HEK293T (cell line): ENCODE results near the gene ASB2.

ENCODE experiments used
- CTCF ChIA-PET: fragments of 350-600 bp; formaldehyde crosslinking; extraction: SDS; loops from one replicate; lab custom pipeline; 2021; ENCODE audit warnings: antibody characterized with exemption, inconsistent platforms; lab: Yijun Ruan, JAX
- POLR2A ChIA-PET: fragments of 350-600 bp; formaldehyde crosslinking; extraction: SDS; loops from one replicate; lab custom pipeline; 2020; ENCODE audit warnings: antibody characterized with exemption, inconsistent platforms; lab: Yijun Ruan, JAX
- DNase-seq: peaks from one replicate; pipeline ENCODE4 v3.0.0; 2012; ENCODE audit warnings: mixed read lengths; ENCODE audit errors: extremely low spot score
- ARNT ChIP-seq: fragments of 450-650 bp; IDR thresholded peaks from 2 replicates; pipeline ENCODE4 v1.6.1; 2017; ENCODE audit warnings: mild to moderate bottlenecking
- BHLHE40 ChIP-seq: fragments of 450-650 bp; IDR thresholded peaks from 2 replicates; pipeline ENCODE4 v1.6.1; 2016; ENCODE audit warnings: mild to moderate bottlenecking, moderate library complexity, borderline replicate concordance
- CTBP1 ChIP-seq: fragments of 450-650 bp; IDR thresholded peaks from 2 replicates; pipeline ENCODE4 v1.6.1; 2016; ENCODE audit warnings: borderline replicate concordance
- ELF4 ChIP-seq: fragments of 450-650 bp; IDR thresholded peaks from 2 replicates; pipeline ENCODE4 v1.6.1; 2017; ENCODE audit warnings: antibody characterized with exemption
- FOXA1 ChIP-seq: fragments of 450-650 bp; IDR thresholded peaks from 2 replicates; pipeline ENCODE4 v1.6.1; 2016; ENCODE audit warnings: mild to moderate bottlenecking
- FOXK2 ChIP-seq: fragments of 450-650 bp; IDR thresholded peaks from 2 replicates; pipeline ENCODE4 v1.6.1; 2016; ENCODE audit warnings: mild to moderate bottlenecking
- FOXM1 ChIP-seq: fragments of 450-650 bp; IDR thresholded peaks from 2 replicates; pipeline ENCODE4 v1.6.1; 2017; ENCODE audit warnings: mild to moderate bottlenecking, borderline replicate concordance
- HDGF ChIP-seq: fragments of 450-650 bp; IDR thresholded peaks from 2 replicates; pipeline ENCODE4 v1.6.1; 2017; ENCODE audit warnings: antibody characterized with exemption, borderline replicate concordance
- L3MBTL2 ChIP-seq: fragments of 450-650 bp; conservative IDR thresholded peaks from 2 replicates; pipeline ENCODE4 v1.6.1; 2016; ENCODE audit warnings: mild to moderate bottlenecking
- LEF1 ChIP-seq: fragments of 450-650 bp; IDR thresholded peaks from 2 replicates; pipeline ENCODE4 v1.6.1; 2017; ENCODE audit warnings: mild to moderate bottlenecking, borderline replicate concordance
- NFRKB ChIP-seq: fragments of 450-650 bp; IDR thresholded peaks from 2 replicates; pipeline ENCODE4 v1.6.1; 2016; ENCODE audit warnings: mild to moderate bottlenecking, moderate library complexity
- SP1 ChIP-seq: fragments of 450-650 bp; IDR thresholded peaks from 2 replicates; pipeline ENCODE4 v1.6.1; 2017
- SUZ12 ChIP-seq: fragments of 450-650 bp; IDR thresholded peaks from 2 replicates; pipeline ENCODE4 v1.6.1; 2016; ENCODE audit warnings: mild to moderate bottlenecking
- TARDBP ChIP-seq: fragments of 450-650 bp; IDR thresholded peaks from 2 replicates; pipeline ENCODE4 v1.6.1; 2016
- ZNF384 ChIP-seq: fragments of 450-650 bp; IDR thresholded peaks from 2 replicates; pipeline ENCODE4 v1.6.1; 2016
- TF ChIP-seq, protein P1 (sequence below): fragments of 450-650 bp; IDR thresholded peaks from 2 replicates; pipeline ENCODE4 v1.6.1; 2016

The ASB2 gene

DNA sequence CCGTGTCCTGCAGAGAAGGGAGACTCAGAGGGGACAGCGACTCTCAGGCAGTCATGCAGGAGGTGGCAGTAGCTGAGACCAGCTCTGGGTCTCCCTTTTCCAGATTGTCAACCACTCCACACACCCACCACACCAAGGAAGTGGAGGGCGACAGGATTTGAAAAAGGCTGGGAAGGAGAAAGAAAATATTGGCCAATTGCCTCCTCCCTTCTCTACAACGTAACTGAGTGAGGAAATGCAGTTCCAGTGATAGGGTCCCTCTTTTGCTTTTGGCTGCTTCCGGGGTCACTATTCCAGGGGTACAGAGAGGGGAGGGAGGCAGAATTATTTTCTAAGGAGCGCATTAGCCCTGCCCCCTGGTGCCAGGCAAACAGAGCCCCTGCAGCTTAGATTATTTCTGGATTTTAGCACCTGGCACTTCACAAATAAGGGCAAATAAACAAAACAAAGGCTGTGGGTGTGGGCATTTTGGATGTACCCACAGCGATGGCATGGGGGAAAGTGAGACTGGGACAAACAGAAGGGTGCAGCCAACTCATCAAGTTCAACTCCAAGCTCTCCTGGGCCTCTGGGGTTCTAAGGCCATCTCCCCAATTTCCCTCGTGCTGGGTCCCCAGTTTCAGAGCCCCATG lies 20.4 kb downstream of the ASB2 start:
- ChIA-PET POLR2A (no interaction called here), CTCF (interaction anchor here (0.6 to 1.5 kb wide), 3 partner anchors 9 to 101 kb away, joined by 3 to 5 read pairs (median 3); no protein-coding TSS in a partner anchor)
- DNase-seq, result no peak
- no peak for TF ChIP-seq ARNT
- TF ChIP-seq FOXA1, result no peak
- no peak for TF ChIP-seq L3MBTL2
- TF ChIP-seq HDGF, result no peak
- no peak for TF ChIP-seq FOXK2
- no peak for TF ChIP-seq BHLHE40
- TF ChIP-seq CTBP1, result no peak
- TF ChIP-seq SP1, result no peak
- TF ChIP-seq TARDBP, result no peak
- no peak for TF ChIP-seq SUZ12
- TF ChIP-seq FOXM1, result no peak
- TF ChIP-seq NFRKB, result no peak
- no peak for TF ChIP-seq ZNF384
- TF ChIP-seq, protein P1, sequence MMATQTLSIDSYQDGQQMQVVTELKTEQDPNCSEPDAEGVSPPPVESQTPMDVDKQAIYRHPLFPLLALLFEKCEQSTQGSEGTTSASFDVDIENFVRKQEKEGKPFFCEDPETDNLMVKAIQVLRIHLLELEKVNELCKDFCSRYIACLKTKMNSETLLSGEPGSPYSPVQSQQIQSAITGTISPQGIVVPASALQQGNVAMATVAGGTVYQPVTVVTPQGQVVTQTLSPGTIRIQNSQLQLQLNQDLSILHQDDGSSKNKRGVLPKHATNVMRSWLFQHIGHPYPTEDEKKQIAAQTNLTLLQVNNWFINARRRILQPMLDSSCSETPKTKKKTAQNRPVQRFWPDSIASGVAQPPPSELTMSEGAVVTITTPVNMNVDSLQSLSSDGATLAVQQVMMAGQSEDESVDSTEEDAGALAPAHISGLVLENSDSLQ, result no peak
- no peak for TF ChIP-seq LEF1

DNA sequence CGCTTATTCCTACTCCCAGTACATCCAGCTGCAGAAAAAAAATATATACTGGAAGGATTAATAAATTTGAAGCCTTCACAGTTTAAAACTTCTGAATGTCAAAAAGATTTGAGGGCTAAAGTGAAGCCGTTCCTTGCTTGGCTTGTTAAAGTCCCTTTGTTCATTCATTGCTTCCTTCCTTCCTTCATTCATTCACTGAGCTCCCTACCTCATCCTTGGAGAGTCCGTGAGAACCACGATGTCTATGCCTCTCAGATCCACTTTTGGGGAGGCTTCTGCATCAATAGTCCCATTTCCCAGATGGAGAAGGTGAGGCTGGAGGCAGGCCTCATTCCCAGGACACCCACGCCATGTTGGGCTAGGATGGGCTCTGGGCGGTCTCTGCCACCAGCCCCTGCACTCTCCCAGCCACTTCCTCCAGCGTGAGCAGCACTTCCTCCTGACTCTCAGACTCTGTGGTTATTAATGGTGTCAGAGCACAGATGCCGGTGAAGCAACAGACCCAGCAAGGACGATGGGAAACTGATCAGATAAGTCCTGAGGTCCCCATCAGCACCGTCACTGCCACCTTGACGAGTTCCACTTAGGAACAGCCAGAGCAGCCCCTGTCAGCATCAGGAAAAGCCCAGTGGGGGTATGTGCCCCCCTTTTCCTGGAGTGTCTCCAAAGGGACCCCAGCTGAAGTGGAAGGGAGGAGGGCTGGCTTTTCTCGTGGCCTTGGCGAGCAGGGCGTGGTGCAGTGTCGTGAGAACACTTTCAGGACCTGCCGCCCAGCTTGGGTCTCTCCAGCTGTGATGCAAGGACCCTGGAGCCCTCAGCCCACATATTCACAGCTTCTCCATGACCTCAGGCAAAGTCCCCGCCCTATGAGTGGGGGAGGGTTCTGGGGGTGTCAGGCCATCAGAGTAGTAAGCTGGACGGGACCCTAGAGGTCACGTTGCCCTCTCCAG lies 21.2 kb downstream of the ASB2 start:
- ChIA-PET POLR2A (no interaction called here), CTCF (interaction anchor here (1.2 to 1.5 kb wide), 2 partner anchors 8 to 15 kb away, joined by 3 to 5 read pairs; no protein-coding TSS in a partner anchor)
- no peak for TF ChIP-seq CTBP1
- no peak for TF ChIP-seq NFRKB
- TF ChIP-seq L3MBTL2, result no peak
- no peak for TF ChIP-seq FOXK2
- TF ChIP-seq FOXA1, result no peak
- TF ChIP-seq TARDBP, result no peak
- no peak for TF ChIP-seq SP1
- no peak for DNase-seq

DNA sequence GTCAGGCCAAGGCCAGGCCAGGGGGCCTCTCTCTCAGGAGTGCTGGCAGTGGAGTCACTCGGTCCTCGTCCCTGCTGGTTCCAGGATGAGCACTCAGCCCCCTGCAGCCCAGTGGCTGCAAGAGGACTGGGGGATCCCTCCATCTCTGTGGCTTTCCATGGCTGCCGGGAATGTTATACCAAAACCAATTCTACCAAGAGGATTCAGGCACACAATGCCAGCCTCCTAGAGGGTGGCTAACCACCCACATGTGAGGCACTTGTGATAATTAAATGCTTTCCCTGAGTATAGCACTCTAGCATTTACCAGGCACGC lies 21.9 kb downstream of the ASB2 start:
- CTCF ChIA-PET, result no interaction called here
- POLR2A ChIA-PET, result no interaction called here
- TF ChIP-seq TARDBP (no peak), FOXA1 (no peak), SP1 (no peak), HDGF (no peak), ELF4 (no peak), ARNT (no peak), CTBP1 (no peak), FOXK2 (no peak)
- TF ChIP-seq, protein P1, result no peak
- DNase-seq, result no peak

DNA sequence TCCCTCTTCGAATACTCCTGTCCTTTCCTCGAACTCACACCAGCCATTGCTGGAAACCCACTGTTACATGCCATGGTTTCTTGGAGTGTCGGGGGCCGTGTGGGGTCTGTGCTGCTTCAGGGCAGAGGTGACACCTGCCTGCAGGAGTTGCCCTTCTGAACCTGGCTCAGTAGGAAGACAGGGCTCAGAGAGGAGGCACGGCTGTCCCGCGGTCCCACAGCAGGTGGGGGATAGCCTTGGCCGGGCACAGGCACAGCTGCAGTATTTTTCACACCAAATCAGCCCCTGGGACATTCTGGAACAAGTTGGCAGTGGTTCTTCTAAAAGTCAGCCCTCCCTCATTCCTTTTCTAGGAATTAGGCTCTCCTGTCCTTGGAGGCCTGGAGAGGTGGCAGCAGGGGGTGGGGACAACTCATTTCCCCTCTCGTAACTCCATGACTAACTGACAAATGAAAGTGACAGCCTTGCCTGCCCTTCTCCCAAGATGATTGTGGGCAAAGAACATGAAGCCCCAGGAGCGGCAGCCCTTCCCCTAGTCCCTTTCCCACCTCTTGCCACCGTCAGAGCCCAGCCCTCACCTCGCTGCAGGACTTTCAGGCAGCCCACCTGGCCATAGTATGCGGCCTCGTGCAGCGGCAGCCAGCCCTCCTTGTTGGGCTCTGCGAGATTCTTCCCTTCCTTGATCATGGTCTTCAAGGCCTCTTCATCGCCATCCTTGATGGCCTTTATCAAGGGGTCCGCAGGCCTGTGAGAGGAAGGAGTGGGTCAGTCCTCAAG lies 22.4 kb downstream of the ASB2 start:
- no peak for TF ChIP-seq FOXA1
- no peak for TF ChIP-seq SP1
- TF ChIP-seq ZNF384, result no peak
- TF ChIP-seq HDGF, result no peak
- TF ChIP-seq BHLHE40, result no peak
- no peak for TF ChIP-seq FOXM1
- ChIA-PET POLR2A (no interaction called here), CTCF (interaction anchor here (1.0 kb wide), 1 partner anchor 9 kb away, joined by 3 read pairs; no protein-coding TSS in a partner anchor)
- DNase-seq, result no peak

DNA sequence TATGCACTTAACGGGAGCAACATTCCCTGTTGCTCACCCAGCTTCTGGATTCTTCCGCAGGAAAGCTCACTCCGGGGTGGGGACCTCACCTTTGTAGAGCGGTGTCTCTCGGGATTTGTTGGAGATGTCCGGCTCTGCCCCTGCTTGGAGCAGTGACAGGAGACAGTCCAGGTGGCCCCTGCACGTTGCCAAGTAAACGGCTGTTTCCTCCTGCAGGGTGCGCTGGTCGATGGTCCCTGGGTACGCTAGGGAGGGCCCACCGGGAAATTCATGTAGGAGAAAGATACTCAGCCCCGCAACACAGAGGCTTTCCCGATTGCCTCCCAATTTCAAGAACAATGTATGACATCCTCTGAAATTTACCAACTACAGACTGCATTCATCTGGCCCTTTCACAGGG lies 23.1 kb downstream of the ASB2 start:
- CTCF ChIA-PET, result interaction anchor here (1.0 to 1.4 kb wide), 2 partner anchors 10 to 13 kb away, joined by 3 to 5 read pairs; no protein-coding TSS in a partner anchor

DNA sequence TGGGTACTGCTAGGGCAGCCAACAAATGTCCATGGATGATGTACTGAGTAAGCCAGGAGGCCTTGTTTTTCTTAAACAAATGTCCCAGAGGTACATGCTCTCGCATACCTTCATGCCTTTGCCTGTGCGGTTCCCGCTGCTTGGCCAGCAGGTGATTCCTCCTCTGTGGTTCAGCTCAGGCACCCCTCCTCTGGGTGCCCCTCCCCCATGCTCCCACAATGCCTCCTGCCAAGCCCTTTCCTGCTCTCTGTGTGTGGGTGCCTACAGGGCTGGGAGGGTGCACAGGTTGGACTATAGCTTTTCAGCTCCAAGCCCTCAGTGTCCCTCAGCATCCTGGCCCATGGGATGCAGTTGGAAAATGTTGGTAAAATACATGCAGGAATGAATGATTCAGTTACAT lies 23.5 kb downstream of the ASB2 start:
- CTCF ChIA-PET, result interaction anchor here (1.0 to 1.4 kb wide), 2 partner anchors 10 to 13 kb away, joined by 3 to 5 read pairs; no protein-coding TSS in a partner anchor
- TF ChIP-seq NFRKB (no peak), TARDBP (no peak), SUZ12 (no peak), BHLHE40 (no peak), SP1 (no peak), CTBP1 (no peak), ZNF384 (no peak), LEF1 (no peak), FOXA1 (no peak), ELF4 (no peak), HDGF (no peak), FOXM1 (no peak)
- DNase-seq, result no peak
- POLR2A ChIA-PET, result no interaction called here

More for the DNA sequence above, 23.1 kb downstream of the ASB2 start:
- no peak for TF ChIP-seq CTBP1
- no peak for TF ChIP-seq LEF1
- no peak for TF ChIP-seq NFRKB
- no peak for TF ChIP-seq FOXA1
- no peak for TF ChIP-seq ELF4
- TF ChIP-seq BHLHE40, result no peak
- TF ChIP-seq ARNT, result no peak
- TF ChIP-seq TARDBP, result no peak
- TF ChIP-seq L3MBTL2, result no peak
- TF ChIP-seq SUZ12, result no peak
- no peak for TF ChIP-seq ZNF384
- TF ChIP-seq HDGF, result no peak
- no peak for TF ChIP-seq FOXK2
- POLR2A ChIA-PET, result no interaction called here
- peak; percentile 16 for DNase-seq
